ENCODE results near the gene LAPTM5. TPM values are rescaled to one million over a fixed set of nuclear protein-coding genes. Genes with fewer than 3 reads are reported as not detected.

LAPTM5 gene
- total RNA-seq, 4 donors from 2014 or later = 25.3 to 97.3 (median 46.4) TPM

GRCh38 chr1:30721812-30722537 lies 35.6 kb downstream of the LAPTM5 start:
- Histone ChIP-seq H3K4me3 (replicated peaks in 1 of 3) (no peak overlapping the region), H3K27me3 (no peaks in the 10 kb centered on the region), H3K9me3 (no peaks in the 10 kb centered on the region), H3K36me3 (no peaks in the 10 kb centered on the region), H3K4me1 (peaks cover 12 to 23% of the 10 kb centered on the region in 2 donors), H3K27ac (peak overlapping the region in 2 of 3 donors; percentile 14 to 46)
- peak; percentile 95 to 96 for DNase-seq
- intact Hi-C loops (cut with DNase I) = loop anchor here (2.0 kb wide), 2 partner anchors 57 to 189 kb away; no protein-coding TSS in a partner anchor
- WGBS, 2 donors = 51 to 55% methylated on average over 9 of the region's 9 CpGs
- TF ChIP-seq POLR2A (IDR thresholded peaks at IDR 0.05) = no peak
- peak in 3 of 6 experiments; percentile 11 to 22 (median 14) for TF ChIP-seq CTCF (IDR thresholded peaks at IDR 0.05)

GRCh38 chr1:30721341-30721793 lies 36.2 kb downstream of the LAPTM5 start:
- H3K36me3 ChIP-seq = no peaks in the 10 kb centered on the region
- H3K9me3 ChIP-seq = no peaks in the 10 kb centered on the region
- intact Hi-C loops (cut with DNase I) = loop anchor here (2.0 kb wide), 2 partner anchors 57 to 189 kb away; no protein-coding TSS in a partner anchor
- TF ChIP-seq CTCF (IDR thresholded peaks at IDR 0.05) (no peak), POLR2A (IDR thresholded peaks at IDR 0.05) (no peak)
- no peak for DNase-seq
- peaks cover 12 to 23% of the 10 kb centered on the region in 2 donors for H3K4me1 ChIP-seq
- H3K4me3 ChIP-seq (replicated peaks in 1 of 3) = no peak overlapping the region
- H3K27ac ChIP-seq = peak overlapping the region in 1 of 3 donors; percentile 46
- 96 to 97% methylated on average over 15 to 27 of the region's 27 CpGs for WGBS, 2 donors
- no peaks in the 10 kb centered on the region for H3K27me3 ChIP-seq

- Histone ChIP-seq H3K27ac (no peak overlapping the region), H3K4me1 (peaks cover 12 to 23% of the 10 kb centered on the region in 2 donors), H3K27me3 (no peaks in the 10 kb centered on the region), H3K4me3 (replicated peaks in 1 of 3) (no peak overlapping the region), H3K36me3 (no peaks in the 10 kb centered on the region), H3K9me3 (no peaks in the 10 kb centered on the region)
- intact Hi-C loops (cut with DNase I) = loop anchor here (2.0 kb wide), 2 partner anchors 58 to 190 kb away; no protein-coding TSS in a partner anchor
- DNase-seq = no peak
- TF ChIP-seq CTCF (IDR thresholded peaks at IDR 0.05) = no peak
- no peak for TF ChIP-seq POLR2A (IDR thresholded peaks at IDR 0.05)
- WGBS, 2 donors = 89 to 91% methylated on average over 15 to 16 of the region's 16 CpGs
These were observed 37.0 kb downstream of the LAPTM5 start for GRCh38 chr1:30720271-30721223.

- H3K27ac ChIP-seq = peak overlapping the region in 2 of 3 donors; percentile 98 to 99
- peak overlapping the region in 1 of 3 donors; percentile 52 for H3K4me3 ChIP-seq (replicated peaks in 1 of 3)
- intact Hi-C loops (cut with DNase I) = loop anchor here (2.0 kb wide), 2 partner anchors 59 to 191 kb away; no protein-coding TSS in a partner anchor
- H3K36me3 ChIP-seq = no peaks in the 10 kb centered on the region
- TF ChIP-seq POLR2A (IDR thresholded peaks at IDR 0.05) (no peak), CTCF (IDR thresholded peaks at IDR 0.05) (no peak)
- peaks cover 12 to 23% of the 10 kb centered on the region in 2 donors for H3K4me1 ChIP-seq
- DNase-seq = no peak
- no peaks in the 10 kb centered on the region for H3K9me3 ChIP-seq
- H3K27me3 ChIP-seq = no peaks in the 10 kb centered on the region
- WGBS, 2 donors = 48 to 74% methylated on average over 12 of the region's 21 CpGs
These were observed 37.9 kb downstream of the LAPTM5 start for GRCh38 chr1:30719406-30720270.

Data from thyroid gland (tissue), 4 donors.